ENCODE results near the gene CASP7.

Gene CASP7

GRCh38 chr10:113666682-113667252 is 12.9 kb upstream of the CASP7 start:
- no peak for DNase-seq

DNA sequence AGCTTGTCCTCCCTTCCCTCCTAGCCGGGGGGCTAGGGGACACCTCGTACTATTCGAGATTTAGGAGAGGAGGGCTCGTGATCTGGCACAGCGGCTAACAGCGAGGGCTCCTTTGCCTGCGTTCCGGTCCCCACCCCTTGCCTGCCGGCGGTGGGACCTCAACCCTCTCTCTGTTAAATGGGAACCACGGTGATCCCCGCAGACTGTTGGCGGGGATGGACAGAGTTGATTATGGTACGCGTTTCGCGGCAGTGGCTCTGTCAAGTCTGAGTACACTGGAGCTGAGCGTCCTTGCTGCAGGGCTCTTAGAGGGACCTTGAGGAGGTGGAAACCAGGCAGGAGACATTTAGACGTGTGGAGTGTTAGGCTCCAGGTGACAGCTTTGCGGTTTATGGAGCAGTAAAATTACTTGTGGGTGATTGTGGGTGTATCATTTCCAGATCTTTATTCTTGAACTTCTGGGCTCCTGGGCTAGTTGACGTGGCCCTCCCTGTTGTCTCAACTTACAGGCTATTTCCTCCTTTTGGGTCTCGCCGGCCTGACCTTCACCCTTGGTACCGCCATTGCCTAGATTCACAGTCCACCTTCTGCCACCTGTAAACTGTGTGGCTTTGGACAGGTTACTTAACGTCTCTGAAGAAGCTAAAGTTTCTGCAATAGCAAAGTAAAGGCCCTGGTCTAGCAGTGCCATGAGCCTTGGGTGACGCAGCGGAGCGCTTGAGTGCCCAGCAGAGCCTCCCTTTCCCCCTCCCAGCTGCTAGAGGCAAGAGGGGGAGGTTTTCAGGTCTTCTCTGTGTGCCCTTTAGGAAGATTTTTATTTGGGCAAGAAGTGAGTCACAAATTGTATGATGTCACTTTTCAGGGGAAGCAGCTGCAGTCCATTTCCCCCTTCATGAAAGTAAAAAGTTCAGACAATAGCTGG is 739 bp downstream of the CASP7 start:
- DNase-seq, result peak; percentile 33 to 59

DNA sequence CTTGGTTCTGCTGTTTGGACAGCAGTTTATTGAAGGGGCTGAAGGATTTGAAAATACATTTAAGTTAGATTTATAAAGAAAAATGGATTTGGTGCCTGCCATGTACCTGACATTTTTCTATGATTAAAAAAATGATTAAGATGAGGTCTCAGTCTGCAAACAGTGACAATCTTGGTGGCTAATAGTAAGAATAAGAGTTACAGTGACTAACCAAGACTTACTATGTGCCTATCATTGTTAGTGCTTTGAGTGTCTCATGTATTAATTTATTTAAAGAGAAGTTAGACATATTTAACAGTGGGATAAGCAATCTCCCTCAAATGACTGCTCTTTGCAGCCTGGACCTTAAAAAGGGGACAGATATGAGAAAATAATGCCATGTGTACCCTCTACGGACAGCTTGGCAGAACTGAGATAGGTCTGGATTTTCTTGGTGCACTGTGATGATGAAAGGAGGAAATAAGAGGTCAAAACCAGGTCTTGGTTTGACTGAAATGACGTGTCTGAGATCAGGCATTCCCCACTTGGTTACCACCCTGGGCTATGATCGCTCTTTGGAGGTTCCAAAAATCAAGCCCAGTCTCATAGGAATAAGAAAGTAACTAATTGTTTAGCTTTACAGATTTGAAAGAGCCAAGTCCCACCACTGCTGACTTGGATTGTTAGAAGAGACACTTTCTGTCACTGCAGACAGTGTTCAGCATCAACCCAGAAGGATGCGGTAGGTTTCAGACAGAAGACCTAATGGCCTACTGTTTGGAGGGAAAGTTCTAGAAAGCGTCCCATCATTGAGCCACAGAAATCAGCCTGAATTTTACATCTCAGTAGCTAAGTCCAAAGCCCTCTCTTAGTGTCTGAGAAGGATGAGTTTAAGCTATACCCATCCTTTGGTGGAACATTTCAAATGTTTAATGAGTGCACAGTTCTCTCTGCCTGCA is 2.1 kb downstream of the CASP7 start:
- no peak for DNase-seq

GRCh38 chr10:113683300-113683699 is 3.6 kb downstream of the CASP7 start:
- DNase-seq, result no peak

GRCh38 chr10:113686028-113686427 is 6.3 kb downstream of the CASP7 start:
- no peak for DNase-seq

DNA sequence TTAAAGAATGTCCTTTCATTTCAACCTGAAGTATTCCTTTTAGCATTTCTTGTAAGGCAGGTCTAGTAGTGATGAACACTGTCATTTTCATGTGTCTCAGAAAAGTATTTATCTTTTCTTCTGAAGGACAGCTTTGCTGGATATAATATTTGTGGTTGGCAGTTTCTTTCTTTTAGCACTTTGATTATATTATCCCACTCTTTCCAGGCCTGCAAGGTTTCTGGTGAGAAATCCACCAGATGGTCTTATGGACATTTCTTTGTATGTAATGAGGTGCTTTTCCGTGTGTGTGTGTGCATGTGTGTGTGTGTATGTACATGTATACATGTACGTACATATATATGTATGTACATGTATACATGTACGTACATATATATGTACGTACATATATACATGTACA is 7.3 kb downstream of the CASP7 start:
- DNase-seq, result no peak

- no peak for DNase-seq
These were observed 9.3 kb downstream of the CASP7 start for GRCh38 chr10:113689057-113689456.

- no peak for DNase-seq
These were observed 9.9 kb downstream of the CASP7 start for GRCh38 chr10:113689574-113689973.

GRCh38 chr10:113690749-113691148 is 11.0 kb downstream of the CASP7 start:
- DNase-seq, result no peak

DNA sequence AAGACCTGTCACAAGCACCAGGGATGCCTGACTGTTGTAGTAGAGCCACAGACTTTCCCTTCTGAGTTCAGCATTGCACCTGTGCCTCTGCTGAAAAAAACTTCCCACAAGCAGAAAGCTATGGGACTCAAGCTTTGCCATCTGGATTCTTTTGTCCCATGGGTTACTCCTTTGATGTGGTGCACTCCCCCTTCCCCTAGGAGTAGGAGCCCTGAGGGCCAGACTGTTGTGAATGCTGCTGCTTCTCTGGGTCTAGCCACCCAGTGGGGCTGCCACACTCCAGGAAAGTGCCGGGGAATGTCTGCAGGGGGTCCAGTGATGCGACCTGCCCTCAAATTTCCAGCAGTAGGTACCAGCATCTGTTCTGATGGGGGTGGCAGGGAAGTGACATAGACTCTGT is 11.7 kb downstream of the CASP7 start:
- no peak for DNase-seq

- DNase-seq, result no peak
These were observed 12.6 kb downstream of the CASP7 start for GRCh38 chr10:113692271-113692670.

DNA sequence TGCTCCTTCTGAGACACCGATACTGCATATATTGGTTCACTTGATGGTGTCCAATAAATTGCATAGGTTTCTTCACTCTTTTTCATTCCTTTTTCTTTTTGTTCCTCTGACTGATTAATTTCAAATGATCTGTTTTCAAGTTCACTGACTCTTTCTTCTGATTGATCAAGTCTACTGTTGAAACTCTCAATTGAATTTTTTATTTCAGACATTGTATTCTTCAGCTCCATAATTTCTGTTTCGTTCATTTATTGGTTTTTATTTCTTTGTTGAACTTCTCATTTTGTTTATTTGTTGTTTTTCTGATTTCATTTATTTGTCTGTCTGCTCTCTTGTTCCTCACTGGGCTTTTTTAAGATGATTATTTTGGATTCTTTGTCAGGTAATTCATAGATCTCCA is 13.6 kb downstream of the CASP7 start:
- DNase-seq, result no peak

DNA sequence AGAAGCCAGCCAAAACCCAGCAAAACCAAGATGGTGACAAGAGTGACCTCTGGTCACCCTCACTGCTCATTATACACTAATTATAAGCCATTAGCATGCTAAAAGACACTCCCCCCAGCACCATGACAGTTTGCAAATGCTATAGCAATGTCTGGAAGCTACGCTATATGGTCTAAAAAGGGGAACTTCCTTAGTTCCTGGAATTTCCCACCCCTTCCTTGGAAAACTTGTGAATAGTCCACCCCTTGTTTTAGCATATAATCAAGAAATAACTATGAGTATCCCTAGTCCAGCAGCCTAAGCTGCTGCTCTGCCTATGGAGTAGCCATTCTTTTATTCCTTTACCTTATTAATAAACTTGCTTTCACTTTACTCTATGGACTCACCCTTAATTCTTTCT is 16.0 kb downstream of the CASP7 start:
- DNase-seq, result no peak

GRCh38 chr10:113697595-113697994 is 17.9 kb downstream of the CASP7 start:
- no peak for DNase-seq

DNA sequence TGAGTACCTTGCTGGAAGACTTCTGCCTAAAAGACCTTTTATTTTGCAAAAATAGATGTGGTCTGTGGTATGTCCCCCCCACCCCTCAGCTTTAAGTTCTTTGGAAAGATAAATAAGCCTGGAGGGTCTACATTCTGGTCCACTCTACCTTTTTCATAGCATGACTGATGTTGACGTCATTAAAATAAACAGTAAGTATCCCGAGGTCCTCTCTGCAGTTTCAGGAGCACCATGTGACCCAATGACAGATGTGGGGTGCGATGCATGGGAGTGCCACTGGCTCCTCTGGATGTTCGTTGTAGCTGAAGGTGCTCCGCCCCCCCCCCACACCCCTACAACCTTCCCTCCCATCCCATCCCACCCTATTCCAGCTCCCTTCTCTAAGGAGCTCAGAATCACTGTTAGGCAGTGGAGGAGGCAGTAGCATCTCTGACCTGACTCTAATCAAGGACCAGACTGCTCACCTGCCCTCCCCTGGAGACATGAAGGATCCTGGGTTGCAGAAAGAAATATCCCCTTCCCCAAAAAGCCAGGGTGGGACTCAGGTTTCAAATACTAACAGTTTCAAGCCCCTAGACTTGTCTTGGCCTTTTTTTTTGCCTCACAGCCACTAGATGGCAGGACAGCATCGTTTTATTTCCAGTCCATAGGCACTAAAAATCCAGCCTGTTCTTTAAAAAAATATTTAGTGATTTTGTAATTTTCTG is 25.1 kb downstream of the CASP7 start:
- DNase-seq, result peak; percentile 23 to 45

- DNase-seq, result no peak
These were observed 25.6 kb downstream of the CASP7 start for GRCh38 chr10:113705344-113705652.

DNA sequence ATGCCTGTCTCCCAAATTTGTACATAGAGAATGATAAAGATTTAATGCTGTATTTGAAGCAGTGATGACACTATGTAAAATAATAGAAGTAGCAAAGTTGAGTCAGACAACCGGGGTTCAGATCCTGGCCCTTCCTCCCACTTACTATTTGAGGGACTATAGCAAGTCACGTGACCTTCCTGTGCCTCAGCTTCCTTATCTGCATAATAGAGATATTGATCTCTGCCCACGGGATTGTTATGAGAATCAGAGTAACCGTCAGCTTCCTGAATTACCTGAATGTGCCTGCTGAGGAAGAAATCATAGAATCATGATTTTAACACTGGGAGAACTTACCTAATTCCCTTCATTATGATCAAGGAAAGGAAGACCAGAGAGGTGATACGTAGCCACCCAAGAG is 26.9 kb downstream of the CASP7 start:
- DNase-seq, result no peak

DNA sequence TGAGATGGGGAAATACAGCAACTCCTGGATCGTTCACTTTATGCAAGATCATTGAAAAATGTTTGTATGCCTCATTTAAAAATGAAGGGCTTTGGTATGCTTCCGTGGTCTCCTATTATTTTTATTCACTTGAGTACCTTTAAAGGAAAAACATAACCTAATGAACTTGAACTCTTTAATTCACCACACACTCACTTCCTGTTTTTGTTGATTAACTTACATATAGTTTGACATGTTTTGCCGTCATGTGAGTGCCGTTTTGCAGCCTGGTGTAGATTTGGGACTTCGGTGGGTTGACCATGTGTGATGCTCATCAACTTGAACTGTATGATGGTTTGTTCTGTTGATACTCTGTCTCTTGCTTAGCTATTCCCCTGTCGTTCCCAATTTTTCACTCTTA is 28.9 kb downstream of the CASP7 start:
- DNase-seq, result no peak

GRCh38 chr10:113709221-113709838 is 29.6 kb downstream of the CASP7 start:
- DNase-seq, result no peak

- no peak for DNase-seq
These were observed 31.4 kb downstream of the CASP7 start for GRCh38 chr10:113711142-113711541.

DNA sequence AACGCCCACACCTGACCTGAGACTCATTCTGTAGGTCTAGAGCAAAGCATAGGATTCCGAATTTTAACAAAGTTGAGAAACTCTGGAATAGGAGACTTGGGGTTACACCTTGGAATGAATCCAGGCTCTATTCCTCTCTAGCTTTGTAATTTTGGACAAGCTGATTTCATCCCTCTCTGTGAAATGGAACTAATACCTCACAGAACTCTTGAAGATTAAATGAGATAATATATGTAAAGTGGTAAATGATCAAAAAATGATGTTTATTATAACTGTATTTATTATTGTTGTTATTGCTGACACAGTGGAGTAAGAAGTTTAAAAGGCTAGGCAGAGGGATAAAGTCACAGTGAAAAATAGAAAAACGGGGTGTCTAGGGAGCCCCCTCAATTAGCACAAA is 32.3 kb downstream of the CASP7 start:
- no peak for DNase-seq
